Nephron progenitor cell (in vitro differentiated cells): ENCODE results near the gene AFAP1.
A peak's percentile ranks its signal among the peaks of the same experiment; 100 is the strongest.

ENCODE experiments used
- DNase-seq: peaks from one replicate; pipeline ENCODE4 v3.0.0; 2021
- H3K27ac Mint-ChIP-seq: 2 replicates; pipeline ENCODE4 v1.8.0; 2021; ENCODE audit warnings: mild to moderate bottlenecking, moderate library complexity, mixed read lengths
- H3K27me3 Mint-ChIP-seq: 2 replicates; pipeline ENCODE4 v1.8.0; 2021; ENCODE audit warnings: mild to moderate bottlenecking, low read depth, mixed read lengths; ENCODE audit not compliant: poor library complexity
- H3K36me3 Mint-ChIP-seq: 2 replicates; pipeline ENCODE4 v1.8.0; 2021; ENCODE audit warnings: low read depth, mixed read lengths
- H3K4me1 Mint-ChIP-seq: 2 replicates; pipeline ENCODE4 v1.8.0; 2021; ENCODE audit warnings: mixed read lengths
- H3K4me3 Mint-ChIP-seq: 2 replicates; pipeline ENCODE4 v1.8.0; 2021; ENCODE audit warnings: mild to moderate bottlenecking, moderate library complexity, mixed read lengths
- H3K9me3 Mint-ChIP-seq: 2 replicates; pipeline ENCODE4 v1.8.0; 2021; ENCODE audit warnings: mild to moderate bottlenecking, moderate library complexity, mixed read lengths
- CTCF ChIP-seq: fragments of 200-600 bp; sonication (generic); IDR thresholded peaks from 2 replicates; pipeline ENCODE4 v1.5.0; 2021; ENCODE audit warnings: antibody characterized with exemption

Gene AFAP1

GRCh38 chr4:7828011-7828720 is 111.5 kb downstream of the AFAP1 start:
- Mint-ChIP-seq H3K27me3 (peaks cover 7% of the 10 kb centered on the region), H3K4me3 (peak overlapping the region; percentile 21), H3K36me3 (peaks cover 85% of the 10 kb centered on the region), H3K9me3 (peaks cover 27% of the 10 kb centered on the region), H3K4me1 (peaks cover 96% of the 10 kb centered on the region), H3K27ac (peak overlapping the region; percentile 99)
- DNase-seq = peak; percentile 33
- no peak for TF ChIP-seq CTCF

GRCh38 chr4:7827566-7827965 is 112.1 kb downstream of the AFAP1 start:
- no peak for TF ChIP-seq CTCF
- Mint-ChIP-seq H3K27me3 (peaks cover 7% of the 10 kb centered on the region), H3K9me3 (peaks cover 21% of the 10 kb centered on the region), H3K27ac (peak overlapping the region; percentile 99), H3K4me3 (no peak overlapping the region), H3K4me1 (peaks cover 95% of the 10 kb centered on the region), H3K36me3 (peaks cover 79% of the 10 kb centered on the region)
- no peak for DNase-seq

GRCh38 chr4:7826909-7827306 is 112.8 kb downstream of the AFAP1 start:
- TF ChIP-seq CTCF = no peak
- peaks cover 14% of the 10 kb centered on the region for H3K9me3 Mint-ChIP-seq
- peak overlapping the region; percentile 7 for H3K4me3 Mint-ChIP-seq
- peaks cover 72% of the 10 kb centered on the region for H3K36me3 Mint-ChIP-seq
- peaks cover 7% of the 10 kb centered on the region for H3K27me3 Mint-ChIP-seq
- peaks cover 93% of the 10 kb centered on the region for H3K4me1 Mint-ChIP-seq
- peak overlapping the region; percentile 99 for H3K27ac Mint-ChIP-seq
- DNase-seq = no peak

GRCh38 chr4:7826176-7826908 is 113.3 kb downstream of the AFAP1 start:
- H3K9me3 Mint-ChIP-seq = peaks cover 8% of the 10 kb centered on the region
- H3K27me3 Mint-ChIP-seq = peaks cover 3% of the 10 kb centered on the region
- peaks cover 93% of the 10 kb centered on the region for H3K4me1 Mint-ChIP-seq
- H3K4me3 Mint-ChIP-seq = peak overlapping the region; percentile 7
- no peak for DNase-seq
- TF ChIP-seq CTCF = no peak
- peaks cover 66% of the 10 kb centered on the region for H3K36me3 Mint-ChIP-seq
- H3K27ac Mint-ChIP-seq = peak overlapping the region; percentile 56

- no peak for DNase-seq
- Mint-ChIP-seq H3K4me1 (peaks cover 92% of the 10 kb centered on the region), H3K27ac (peak overlapping the region; percentile 48), H3K36me3 (peaks cover 57% of the 10 kb centered on the region), H3K27me3 (peaks cover 3% of the 10 kb centered on the region), H3K9me3 (peaks cover 8% of the 10 kb centered on the region), H3K4me3 (no peak overlapping the region)
- no peak for TF ChIP-seq CTCF
Observed at GRCh38 chr4:7824218-7824617, 115.4 kb downstream of the AFAP1 start.
